ENCODE data around the gene MTUS2. TPM values are rescaled to one million over a fixed set of nuclear protein-coding genes. Genes with fewer than 3 reads are reported as not detected.

The MTUS2 gene
- total RNA-seq, 5 donors from 2014 or later (not counting 1 experiment from before 2014, with no cell fraction given) = 0.05 to 0.28 (median 0.12) TPM

- peaks cover 0 to 10% of the 10 kb centered on the region in 2 experiments for H3K27me3 ChIP-seq (replicated peaks in 1 of 2; ENCODE audit: control insufficient read depth in 2 of 2, extremely low read depth in 1 of 2, insufficient read depth in 2 of 2, low read length in 1 of 2)
- no peak for ATAC-seq (replicated peaks in 1 of 4)
- no peak for DNase-seq
- no peaks in the 10 kb centered on the region for H3K9me3 ChIP-seq
- H3K36me3 ChIP-seq (ENCODE audit: control insufficient read depth in 2 of 2, extremely low read depth in 1 of 2, insufficient read depth in 1 of 2, low read length in 1 of 2) = no peaks in the 10 kb centered on the region
- Mint-ChIP-seq H3K27me3 (peaks cover 24 to 36% of the 10 kb centered on the region in 2 donors), H3K4me3 (no peak overlapping the region), H3K27ac (no peak overlapping the region), H3K9me3 (no peaks in the 10 kb centered on the region), H3K36me3 (no peaks in the 10 kb centered on the region), H3K4me1 (no peaks in the 10 kb centered on the region)
- no CpG with 5 or more reads among the region's 2 CpGs for WGBS (ENCODE audit: insufficient coverage)
- H3K4me1 ChIP-seq (ENCODE audit: control insufficient read depth in 1 of 2, extremely low read depth in 1 of 2, insufficient read depth in 2 of 2, low read length in 2 of 2) = no peaks in the 10 kb centered on the region
- CTCF ChIA-PET = no interaction called here
- no peak overlapping the region for H3K27ac ChIP-seq (ENCODE audit: low read length)
- H3K4me3 ChIP-seq (ENCODE audit: control insufficient read depth in 1 of 2, extremely low read depth in 1 of 2, low read length in 1 of 2) = no peak overlapping the region
- POLR2A ChIA-PET = no interaction called here
Measured at GRCh38 chr13:29396446-29396845, 576.3 kb downstream of the MTUS2 start.

GRCh38 chr13:29397265-29397664, 577.1 kb downstream of the MTUS2 start:
- CTCF ChIA-PET = no interaction called here
- H3K4me1 Mint-ChIP-seq = no peaks in the 10 kb centered on the region
- 74% methylated on average over 3 of the region's 3 CpGs for WGBS (ENCODE audit: insufficient coverage)

GRCh38 chr13:29402166-29402636, 582.1 kb downstream of the MTUS2 start:
- Mint-ChIP-seq H3K27me3 (peaks cover 5 to 14% of the 10 kb centered on the region in 2 donors), H3K4me1 (no peaks in the 10 kb centered on the region), H3K27ac (no peak overlapping the region), H3K36me3 (no peaks in the 10 kb centered on the region), H3K9me3 (no peaks in the 10 kb centered on the region), H3K4me3 (no peak overlapping the region)
- ChIA-PET POLR2A (no interaction called here), CTCF (no interaction called here)
- Histone ChIP-seq H3K36me3 (ENCODE audit: control insufficient read depth in 2 of 2, extremely low read depth in 1 of 2, insufficient read depth in 1 of 2, low read length in 1 of 2) (no peaks in the 10 kb centered on the region), H3K27me3 (replicated peaks in 1 of 2; ENCODE audit: control insufficient read depth in 2 of 2, extremely low read depth in 1 of 2, insufficient read depth in 2 of 2, low read length in 1 of 2) (peaks cover 0 to 9% of the 10 kb centered on the region in 2 experiments), H3K4me1 (ENCODE audit: control insufficient read depth in 1 of 2, extremely low read depth in 1 of 2, insufficient read depth in 2 of 2, low read length in 2 of 2) (no peaks in the 10 kb centered on the region), H3K27ac (ENCODE audit: low read length) (no peak overlapping the region), H3K9me3 (no peaks in the 10 kb centered on the region), H3K4me3 (ENCODE audit: control insufficient read depth in 1 of 2, extremely low read depth in 1 of 2, low read length in 1 of 2) (no peak overlapping the region)
- ATAC-seq (replicated peaks in 1 of 4) (no peak), DNase-seq (no peak)
- 47% methylated on average over 4 of the region's 5 CpGs for WGBS (ENCODE audit: insufficient coverage)

More at GRCh38 chr13:29397265-29397664, 577.1 kb downstream of the MTUS2 start:
- Mint-ChIP-seq H3K27me3 (peaks cover 22 to 34% of the 10 kb centered on the region in 2 donors), H3K4me3 (no peak overlapping the region), H3K27ac (no peak overlapping the region), H3K9me3 (no peaks in the 10 kb centered on the region), H3K36me3 (no peaks in the 10 kb centered on the region)
- Histone ChIP-seq H3K27ac (ENCODE audit: low read length) (no peak overlapping the region), H3K4me1 (ENCODE audit: control insufficient read depth in 1 of 2, extremely low read depth in 1 of 2, insufficient read depth in 2 of 2, low read length in 2 of 2) (no peaks in the 10 kb centered on the region), H3K4me3 (ENCODE audit: control insufficient read depth in 1 of 2, extremely low read depth in 1 of 2, low read length in 1 of 2) (no peak overlapping the region), H3K36me3 (ENCODE audit: control insufficient read depth in 2 of 2, extremely low read depth in 1 of 2, insufficient read depth in 1 of 2, low read length in 1 of 2) (no peaks in the 10 kb centered on the region), H3K9me3 (no peaks in the 10 kb centered on the region), H3K27me3 (replicated peaks in 1 of 2; ENCODE audit: control insufficient read depth in 2 of 2, extremely low read depth in 1 of 2, insufficient read depth in 2 of 2, low read length in 1 of 2) (peaks cover 0 to 10% of the 10 kb centered on the region in 2 experiments)
- DNase-seq (no peak), ATAC-seq (replicated peaks in 1 of 4) (no peak)
- POLR2A ChIA-PET = no interaction called here

GRCh38 chr13:29405401-29405800, 585.3 kb downstream of the MTUS2 start:
- no peaks in the 10 kb centered on the region for H3K9me3 Mint-ChIP-seq
- Histone ChIP-seq H3K27ac (ENCODE audit: low read length) (no peak overlapping the region), H3K27me3 (replicated peaks in 1 of 2; ENCODE audit: control insufficient read depth in 2 of 2, extremely low read depth in 1 of 2, insufficient read depth in 2 of 2, low read length in 1 of 2) (peaks cover 0 to 12% of the 10 kb centered on the region in 2 experiments), H3K36me3 (ENCODE audit: control insufficient read depth in 2 of 2, extremely low read depth in 1 of 2, insufficient read depth in 1 of 2, low read length in 1 of 2) (no peaks in the 10 kb centered on the region), H3K9me3 (no peaks in the 10 kb centered on the region), H3K4me3 (ENCODE audit: control insufficient read depth in 1 of 2, extremely low read depth in 1 of 2, low read length in 1 of 2) (no peak overlapping the region), H3K4me1 (ENCODE audit: control insufficient read depth in 1 of 2, extremely low read depth in 1 of 2, insufficient read depth in 2 of 2, low read length in 2 of 2) (no peaks in the 10 kb centered on the region)
- POLR2A ChIA-PET = no interaction called here
- CTCF ChIA-PET = no interaction called here
- WGBS (ENCODE audit: insufficient coverage) = no CpG with 5 or more reads among the region's 8 CpGs
- H3K4me3 Mint-ChIP-seq = no peak overlapping the region
- peaks cover 0 to 7% of the 10 kb centered on the region in 2 donors for H3K27me3 Mint-ChIP-seq
- H3K36me3 Mint-ChIP-seq = no peaks in the 10 kb centered on the region
- H3K27ac Mint-ChIP-seq = no peak overlapping the region
- no peaks in the 10 kb centered on the region for H3K4me1 Mint-ChIP-seq
- ATAC-seq (replicated peaks in 1 of 4) = no peak
- DNase-seq = no peak

- POLR2A ChIA-PET = no interaction called here
- Mint-ChIP-seq H3K27me3 (peaks cover 5 to 10% of the 10 kb centered on the region in 2 donors), H3K4me1 (no peaks in the 10 kb centered on the region), H3K27ac (no peak overlapping the region), H3K9me3 (peaks cover 4 to 6% (median 6%) of the 10 kb centered on the region in 3 donors), H3K36me3 (no peaks in the 10 kb centered on the region), H3K4me3 (no peak overlapping the region)
- CTCF ChIA-PET = no interaction called here
- no peak overlapping the region for H3K4me3 ChIP-seq (ENCODE audit: control insufficient read depth in 1 of 2, extremely low read depth in 1 of 2, low read length in 1 of 2)
- H3K4me1 ChIP-seq (ENCODE audit: control insufficient read depth in 1 of 2, extremely low read depth in 1 of 2, insufficient read depth in 2 of 2, low read length in 2 of 2) = no peaks in the 10 kb centered on the region
- no peak for DNase-seq
- H3K27me3 ChIP-seq (replicated peaks in 1 of 2; ENCODE audit: control insufficient read depth in 2 of 2, extremely low read depth in 1 of 2, insufficient read depth in 2 of 2, low read length in 1 of 2) = peaks cover 0 to 13% of the 10 kb centered on the region in 2 experiments
- ATAC-seq (replicated peaks in 1 of 4) = no peak
- no peaks in the 10 kb centered on the region for H3K36me3 ChIP-seq (ENCODE audit: control insufficient read depth in 2 of 2, extremely low read depth in 1 of 2, insufficient read depth in 1 of 2, low read length in 1 of 2)
- H3K9me3 ChIP-seq = no peaks in the 10 kb centered on the region
- no peak overlapping the region for H3K27ac ChIP-seq (ENCODE audit: low read length)
- WGBS (ENCODE audit: insufficient coverage) = no CpG with 5 or more reads among the region's 2 CpGs
Measured at GRCh38 chr13:29411481-29411880, 591.3 kb downstream of the MTUS2 start.

- ChIA-PET POLR2A (no interaction called here), CTCF (no interaction called here)
- no CpG with 5 or more reads among the region's 3 CpGs for WGBS (ENCODE audit: insufficient coverage)
- H3K27me3 ChIP-seq (replicated peaks in 1 of 2; ENCODE audit: control insufficient read depth in 2 of 2, extremely low read depth in 1 of 2, insufficient read depth in 2 of 2, low read length in 1 of 2) = peaks cover 0 to 2% of the 10 kb centered on the region in 2 experiments
- no peak overlapping the region for H3K27ac ChIP-seq (ENCODE audit: low read length)
- Mint-ChIP-seq H3K36me3 (no peaks in the 10 kb centered on the region), H3K27me3 (peaks cover 26 to 32% of the 10 kb centered on the region in 2 donors), H3K9me3 (peaks cover 0 to under 1% (median 0%) of the 10 kb centered on the region in 3 donors), H3K4me3 (no peak overlapping the region), H3K4me1 (no peaks in the 10 kb centered on the region), H3K27ac (no peak overlapping the region)
- no peaks in the 10 kb centered on the region for H3K4me1 ChIP-seq (ENCODE audit: control insufficient read depth in 1 of 2, extremely low read depth in 1 of 2, insufficient read depth in 2 of 2, low read length in 2 of 2)
- H3K36me3 ChIP-seq (ENCODE audit: control insufficient read depth in 2 of 2, extremely low read depth in 1 of 2, insufficient read depth in 1 of 2, low read length in 1 of 2) = no peaks in the 10 kb centered on the region
- no peak overlapping the region for H3K4me3 ChIP-seq (ENCODE audit: control insufficient read depth in 1 of 2, extremely low read depth in 1 of 2, low read length in 1 of 2)
- DNase-seq (no peak), ATAC-seq (replicated peaks in 1 of 4) (no peak)
- H3K9me3 ChIP-seq = no peaks in the 10 kb centered on the region
Measured at GRCh38 chr13:29418026-29418425, 597.9 kb downstream of the MTUS2 start.

- Mint-ChIP-seq H3K36me3 (no peaks in the 10 kb centered on the region), H3K27me3 (peaks cover 43 to 52% of the 10 kb centered on the region in 2 donors), H3K4me3 (no peak overlapping the region), H3K9me3 (no peaks in the 10 kb centered on the region), H3K4me1 (no peaks in the 10 kb centered on the region), H3K27ac (no peak overlapping the region)
- no peaks in the 10 kb centered on the region for H3K9me3 ChIP-seq
- POLR2A ChIA-PET = no interaction called here
- 86% methylated on average over 1 of the region's 3 CpGs for WGBS (ENCODE audit: insufficient coverage)
- no peak overlapping the region for H3K27ac ChIP-seq (ENCODE audit: low read length)
- no peaks in the 10 kb centered on the region for H3K36me3 ChIP-seq (ENCODE audit: control insufficient read depth in 2 of 2, extremely low read depth in 1 of 2, insufficient read depth in 1 of 2, low read length in 1 of 2)
- H3K4me1 ChIP-seq (ENCODE audit: control insufficient read depth in 1 of 2, extremely low read depth in 1 of 2, insufficient read depth in 2 of 2, low read length in 2 of 2) = no peaks in the 10 kb centered on the region
- CTCF ChIA-PET = no interaction called here
- no peak for ATAC-seq (replicated peaks in 1 of 4)
- DNase-seq = no peak
- no peak overlapping the region for H3K4me3 ChIP-seq (ENCODE audit: control insufficient read depth in 1 of 2, extremely low read depth in 1 of 2, low read length in 1 of 2)
- H3K27me3 ChIP-seq (replicated peaks in 1 of 2; ENCODE audit: control insufficient read depth in 2 of 2, extremely low read depth in 1 of 2, insufficient read depth in 2 of 2, low read length in 1 of 2) = peaks cover 0 to 2% of the 10 kb centered on the region in 2 experiments
Measured at GRCh38 chr13:29421118-29421517, 601.0 kb downstream of the MTUS2 start.

Data from T-cell (primary cell).